ENCODE results near the gene PGAP1. TPM values are rescaled to one million over a fixed set of nuclear protein-coding genes. Genes with fewer than 3 reads are reported as not detected.

Gene PGAP1
- total RNA-seq, 1 experiment from 2014 or later = 3.5 TPM

- Histone ChIP-seq H3K79me2 (ENCODE audit: low read length) (no peaks in the 10 kb centered on the region), H3K4me1 (ENCODE audit: insufficient read depth, low read length) (no peaks in the 10 kb centered on the region), H3F3A (ENCODE audit: low read length, unreplicated experiment) (no peaks in the 10 kb centered on the region), H3K4me2 (ENCODE audit: low read length) (no peak overlapping the region), H3K9me2 (replicated peaks; ENCODE audit: low read length) (no peaks in the 10 kb centered on the region), H3K27me3 (ENCODE audit: low read length) (no peaks in the 10 kb centered on the region), H3K4me3 (ENCODE audit: low read length) (no peak overlapping the region), H3K27ac (ENCODE audit: low read length) (no peak overlapping the region), H3K9me3 (ENCODE audit: low read length) (no peaks in the 10 kb centered on the region), H3K36me3 (ENCODE audit: low read depth, low read length) (no peaks in the 10 kb centered on the region), H4K20me1 (ENCODE audit: low read length) (no peaks in the 10 kb centered on the region), H2AFZ (ENCODE audit: low read length) (no peak overlapping the region), H3K9ac (ENCODE audit: low read length) (no peak overlapping the region)
- no TSS peak for BruUV-seq (replicated peaks)
- POLR2A ChIA-PET (ENCODE audit: unreplicated experiment) = no interaction called here
- no peak for ATAC-seq
- intact Hi-C loops (cut with micrococcal nuclease) = no loop called here
- TF ChIP-seq EZH2 (IDR thresholded peaks at IDR 0.05; ENCODE audit: low read length, unreplicated experiment) = no peak
- DNase-seq = no peak
- CTCF ChIA-PET = no interaction called here
Measured at GRCh38 chr2:196956069-196956468, 29.6 kb upstream of the PGAP1 start.

GRCh38 chr2:196955036-196955435 lies 28.5 kb upstream of the PGAP1 start:
- H3F3A ChIP-seq (ENCODE audit: low read length, unreplicated experiment) = no peaks in the 10 kb centered on the region
- no peaks in the 10 kb centered on the region for H3K9me3 ChIP-seq (ENCODE audit: low read length)
- no peaks in the 10 kb centered on the region for H3K79me2 ChIP-seq (ENCODE audit: low read length)
- no peaks in the 10 kb centered on the region for H3K27me3 ChIP-seq (ENCODE audit: low read length)
- no peaks in the 10 kb centered on the region for H3K36me3 ChIP-seq (ENCODE audit: low read depth, low read length)
- no peak overlapping the region for H3K4me2 ChIP-seq (ENCODE audit: low read length)
- no peak overlapping the region for H3K9ac ChIP-seq (ENCODE audit: low read length)
- BruUV-seq (replicated peaks) = no TSS peak
- DNase-seq = no peak
- H2AFZ ChIP-seq (ENCODE audit: low read length) = no peak overlapping the region
- no peak for TF ChIP-seq EZH2phosphoT487 (IDR thresholded peaks at IDR 0.05; ENCODE audit: borderline replicate concordance, low read length)
- no peak for TF ChIP-seq CTCF (conservative IDR thresholded peaks at IDR 0.05; ENCODE audit: low read depth, low read length)
- no peak for TF ChIP-seq EZH2 (IDR thresholded peaks at IDR 0.05; ENCODE audit: low read length, unreplicated experiment)
- no peaks in the 10 kb centered on the region for H4K20me1 ChIP-seq (ENCODE audit: low read length)
- H3K9me2 ChIP-seq (replicated peaks; ENCODE audit: low read length) = no peaks in the 10 kb centered on the region
- no peak overlapping the region for H3K4me3 ChIP-seq (ENCODE audit: low read length)
- POLR2A ChIA-PET (ENCODE audit: unreplicated experiment) = no interaction called here
- no peaks in the 10 kb centered on the region for H3K4me1 ChIP-seq (ENCODE audit: insufficient read depth, low read length)
- CTCF ChIA-PET = interaction anchor here (0.5 kb wide), 1 partner anchor 204 kb away, joined by 5 read pairs; no protein-coding TSS in a partner anchor
- intact Hi-C loops (cut with micrococcal nuclease) = no loop called here
- no peak for ATAC-seq
- no peak overlapping the region for H3K27ac ChIP-seq (ENCODE audit: low read length)

- TF ChIP-seq CTCF (conservative IDR thresholded peaks at IDR 0.05; ENCODE audit: low read depth, low read length) = no peak
- no peak for TF ChIP-seq EZH2 (IDR thresholded peaks at IDR 0.05; ENCODE audit: low read length, unreplicated experiment)
- H3K27ac ChIP-seq (ENCODE audit: low read length) = no peak overlapping the region
- no peak for ATAC-seq
- no peak for DNase-seq
- no peaks in the 10 kb centered on the region for H3K4me1 ChIP-seq (ENCODE audit: insufficient read depth, low read length)
- no peaks in the 10 kb centered on the region for H3K36me3 ChIP-seq (ENCODE audit: low read depth, low read length)
- no peaks in the 10 kb centered on the region for H3K9me2 ChIP-seq (replicated peaks; ENCODE audit: low read length)
- H3K27me3 ChIP-seq (ENCODE audit: low read length) = no peaks in the 10 kb centered on the region
- H3K9ac ChIP-seq (ENCODE audit: low read length) = no peak overlapping the region
- intact Hi-C loops (cut with micrococcal nuclease) = no loop called here
- no peaks in the 10 kb centered on the region for H3K79me2 ChIP-seq (ENCODE audit: low read length)
- no TSS peak for BruUV-seq (replicated peaks)
- CTCF ChIA-PET = no interaction called here
- H2AFZ ChIP-seq (ENCODE audit: low read length) = no peak overlapping the region
- no peak overlapping the region for H3K4me3 ChIP-seq (ENCODE audit: low read length)
- H3K4me2 ChIP-seq (ENCODE audit: low read length) = no peak overlapping the region
- H4K20me1 ChIP-seq (ENCODE audit: low read length) = no peaks in the 10 kb centered on the region
- POLR2A ChIA-PET (ENCODE audit: unreplicated experiment) = no interaction called here
- no peaks in the 10 kb centered on the region for H3K9me3 ChIP-seq (ENCODE audit: low read length)
- no peaks in the 10 kb centered on the region for H3F3A ChIP-seq (ENCODE audit: low read length, unreplicated experiment)
Measured at GRCh38 chr2:196954001-196954400, 27.5 kb upstream of the PGAP1 start.

Data from PC-3 (cell line).